Measurements from ENCODE around the gene RBM4. TPM values are rescaled to one million over a fixed set of nuclear protein-coding genes. Genes with fewer than 3 reads are reported as not detected.

The RBM4 gene
- total RNA-seq, 2 donors from 2014 or later: 61.2 to 84.0 TPM

DNA sequence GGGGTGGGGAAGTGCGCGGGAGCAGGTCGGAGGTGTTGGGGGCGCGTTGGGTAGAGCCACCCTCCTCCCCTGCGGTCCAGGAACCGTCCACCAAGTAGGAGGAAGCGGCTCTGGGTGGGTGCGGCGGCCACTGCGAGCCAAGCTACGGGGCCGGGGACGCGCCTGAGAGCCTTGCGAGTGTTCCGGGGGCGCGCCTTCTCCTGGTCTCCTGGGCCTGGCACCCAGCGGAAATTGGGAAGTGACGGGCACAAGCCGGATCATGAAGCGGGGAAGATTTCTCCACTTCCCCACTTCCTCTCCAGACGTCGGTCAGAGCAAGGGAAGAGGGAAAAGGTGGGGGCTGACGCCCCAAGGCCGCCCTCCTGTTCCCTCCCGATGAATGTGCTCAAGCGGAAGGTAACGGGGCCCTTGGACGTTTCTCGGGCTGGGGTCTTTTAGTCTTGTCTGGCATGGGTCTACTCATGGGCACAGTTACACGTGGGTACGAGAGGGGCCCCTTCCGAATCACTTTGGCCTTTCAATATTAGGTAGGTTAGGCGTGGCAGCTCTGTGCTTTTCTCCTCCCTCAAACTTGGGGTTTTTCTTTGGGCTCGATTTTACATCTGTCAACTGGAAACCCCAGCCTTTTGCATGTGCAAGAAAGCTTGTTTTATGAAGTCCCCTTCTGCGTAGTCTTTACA is 21.2 kb upstream of the RBM4 start:
- TF ChIP-seq CTCF (IDR thresholded peaks at IDR 0.05): no peak
- peak; percentile 40 for DNase-seq (ENCODE audit: low spot score)
- Histone ChIP-seq H3K4me1 (ENCODE audit: control insufficient read depth in 1 of 2, low read depth in 2 of 2) (peaks cover 29 to 49% of the 10 kb centered on the region in 2 donors), H3K27me3 (replicated peaks; ENCODE audit: insufficient read depth) (no peaks in the 10 kb centered on the region), H3K4me3 (peak overlapping the region; percentile 91), H3K36me3 (peaks cover 3% of the 10 kb centered on the region), H3K9me3 (no peaks in the 10 kb centered on the region), H3K27ac (peak overlapping the region; percentile 92 to 96)
- peak; percentile 11 for ATAC-seq (ENCODE audit: insufficient number of reproducible peaks, low FRiP score, low read depth)

DNA sequence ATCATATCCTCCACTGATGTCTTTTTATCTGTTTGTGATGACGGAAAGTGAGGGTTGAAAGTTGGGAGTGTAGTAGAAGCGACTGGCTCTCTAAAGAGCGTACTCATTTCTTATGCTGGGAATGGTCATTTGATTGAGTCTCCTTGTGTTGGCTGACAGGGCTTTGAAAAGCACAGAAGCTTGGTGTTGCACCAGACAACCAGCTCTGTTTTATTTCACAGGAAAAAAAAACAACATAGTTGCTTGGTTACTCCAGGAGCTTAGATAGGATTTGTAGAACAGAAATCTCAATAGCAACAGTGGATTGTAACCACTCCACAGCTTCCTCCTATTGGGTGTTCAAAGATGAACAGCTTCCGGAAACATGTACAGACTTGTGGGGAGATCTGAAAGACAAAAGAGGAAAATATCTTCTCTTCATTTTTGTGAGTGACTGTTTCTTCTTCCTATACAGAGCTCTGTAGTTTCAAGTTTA is 19.4 kb upstream of the RBM4 start:
- Histone ChIP-seq H3K27ac (peak overlapping the region; percentile 92 to 96), H3K9me3 (no peaks in the 10 kb centered on the region), H3K27me3 (replicated peaks; ENCODE audit: insufficient read depth) (no peaks in the 10 kb centered on the region), H3K4me1 (ENCODE audit: control insufficient read depth in 1 of 2, low read depth in 2 of 2) (peaks cover 39 to 67% of the 10 kb centered on the region in 2 donors), H3K36me3 (peaks cover 5% of the 10 kb centered on the region), H3K4me3 (peak overlapping the region; percentile 91)
- no peak for DNase-seq (ENCODE audit: low spot score)
- no peak for TF ChIP-seq CTCF (IDR thresholded peaks at IDR 0.05)
- ATAC-seq (ENCODE audit: insufficient number of reproducible peaks, low FRiP score, low read depth): no peak

DNA sequence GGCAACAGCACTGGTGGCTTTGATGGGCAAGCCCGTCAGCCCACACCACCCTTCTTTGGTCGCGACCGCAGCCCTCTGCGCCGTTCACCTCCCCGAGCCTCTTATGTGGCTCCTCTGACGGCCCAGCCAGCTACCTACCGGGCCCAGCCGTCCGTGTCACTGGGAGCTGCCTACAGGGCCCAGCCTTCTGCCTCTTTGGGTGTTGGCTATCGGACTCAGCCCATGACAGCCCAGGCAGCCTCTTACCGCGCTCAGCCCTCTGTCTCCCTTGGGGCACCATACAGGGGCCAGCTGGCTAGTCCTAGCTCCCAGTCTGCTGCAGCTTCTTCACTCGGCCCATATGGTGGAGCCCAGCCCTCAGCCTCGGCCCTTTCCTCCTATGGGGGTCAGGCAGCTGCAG is 14.1 kb upstream of the RBM4 start:
- Histone ChIP-seq H3K27ac (no peak overlapping the region), H3K36me3 (peaks cover 53% of the 10 kb centered on the region), H3K4me3 (no peak overlapping the region), H3K27me3 (replicated peaks; ENCODE audit: insufficient read depth) (no peaks in the 10 kb centered on the region), H3K4me1 (ENCODE audit: control insufficient read depth in 1 of 2, low read depth in 2 of 2) (peaks cover 33 to 63% of the 10 kb centered on the region in 2 donors), H3K9me3 (no peaks in the 10 kb centered on the region)
- TF ChIP-seq CTCF (IDR thresholded peaks at IDR 0.05): no peak
- no peak for DNase-seq (ENCODE audit: low spot score)
- no peak for ATAC-seq (ENCODE audit: insufficient number of reproducible peaks, low FRiP score, low read depth)

- no peak for TF ChIP-seq CTCF (IDR thresholded peaks at IDR 0.05)
- peaks cover 29 to 62% of the 10 kb centered on the region in 2 donors for H3K4me1 ChIP-seq (ENCODE audit: control insufficient read depth in 1 of 2, low read depth in 2 of 2)
- no peak overlapping the region for H3K27ac ChIP-seq
- ATAC-seq (ENCODE audit: insufficient number of reproducible peaks, low FRiP score, low read depth) (no peak), DNase-seq (ENCODE audit: low spot score) (no peak)
- H3K27me3 ChIP-seq (replicated peaks; ENCODE audit: insufficient read depth): no peaks in the 10 kb centered on the region
- peaks cover 56% of the 10 kb centered on the region for H3K36me3 ChIP-seq
- H3K9me3 ChIP-seq: no peaks in the 10 kb centered on the region
- no peak overlapping the region for H3K4me3 ChIP-seq
These were observed 13.3 kb upstream of the RBM4 start for GRCh38 chr11:66625041-66625751.

GRCh38 chr11:66625752-66626149 is 12.8 kb upstream of the RBM4 start:
- Histone ChIP-seq H3K4me1 (ENCODE audit: control insufficient read depth in 1 of 2, low read depth in 2 of 2) (peaks cover 26 to 57% of the 10 kb centered on the region in 2 donors), H3K9me3 (no peaks in the 10 kb centered on the region), H3K27me3 (replicated peaks; ENCODE audit: insufficient read depth) (no peaks in the 10 kb centered on the region), H3K27ac (no peak overlapping the region), H3K36me3 (peaks cover 56% of the 10 kb centered on the region), H3K4me3 (no peak overlapping the region)
- ATAC-seq (ENCODE audit: insufficient number of reproducible peaks, low FRiP score, low read depth): no peak
- no peak for DNase-seq (ENCODE audit: low spot score)
- no peak for TF ChIP-seq CTCF (IDR thresholded peaks at IDR 0.05)

Measured in thoracic aorta (tissue), 2 donors.